ENCODE measurements around the gene U2AF1L4. TPM values are rescaled to one million over a fixed set of nuclear protein-coding genes. Genes with fewer than 3 reads are reported as not detected.
A peak's percentile ranks its signal among the peaks of the same experiment; 100 is the strongest.

The U2AF1L4 gene
- total RNA-seq, 2 experiments from 2014 or later: 31.9 to 33.1 TPM

GRCh38 chr19:35712567-35713505 lies 32.4 kb downstream of the U2AF1L4 start:
- peak; percentile 79 for DNase-seq
- H3K4me1 Mint-ChIP-seq: peaks cover 52% of the 10 kb centered on the region
- POLR2A ChIA-PET: interaction anchor here (1.2 to 6.6 kb wide), 11 partner anchors 11 to 188 kb away, joined by 3 to 75 read pairs (median 8); partner anchors contain the start of genes COX6B1, ETV2, HSPB6 and IGFLR1
- H3K36me3 Mint-ChIP-seq: peaks cover 11% of the 10 kb centered on the region
- H3K4me3 Mint-ChIP-seq: peak overlapping the region; percentile 97
- peak overlapping the region; percentile 95 for H3K27ac Mint-ChIP-seq
- no peaks in the 10 kb centered on the region for H3K9me3 Mint-ChIP-seq
- peak; percentile 20 for ATAC-seq (ENCODE audit: low read depth)
- no peaks in the 10 kb centered on the region for H3K27me3 Mint-ChIP-seq

DNA sequence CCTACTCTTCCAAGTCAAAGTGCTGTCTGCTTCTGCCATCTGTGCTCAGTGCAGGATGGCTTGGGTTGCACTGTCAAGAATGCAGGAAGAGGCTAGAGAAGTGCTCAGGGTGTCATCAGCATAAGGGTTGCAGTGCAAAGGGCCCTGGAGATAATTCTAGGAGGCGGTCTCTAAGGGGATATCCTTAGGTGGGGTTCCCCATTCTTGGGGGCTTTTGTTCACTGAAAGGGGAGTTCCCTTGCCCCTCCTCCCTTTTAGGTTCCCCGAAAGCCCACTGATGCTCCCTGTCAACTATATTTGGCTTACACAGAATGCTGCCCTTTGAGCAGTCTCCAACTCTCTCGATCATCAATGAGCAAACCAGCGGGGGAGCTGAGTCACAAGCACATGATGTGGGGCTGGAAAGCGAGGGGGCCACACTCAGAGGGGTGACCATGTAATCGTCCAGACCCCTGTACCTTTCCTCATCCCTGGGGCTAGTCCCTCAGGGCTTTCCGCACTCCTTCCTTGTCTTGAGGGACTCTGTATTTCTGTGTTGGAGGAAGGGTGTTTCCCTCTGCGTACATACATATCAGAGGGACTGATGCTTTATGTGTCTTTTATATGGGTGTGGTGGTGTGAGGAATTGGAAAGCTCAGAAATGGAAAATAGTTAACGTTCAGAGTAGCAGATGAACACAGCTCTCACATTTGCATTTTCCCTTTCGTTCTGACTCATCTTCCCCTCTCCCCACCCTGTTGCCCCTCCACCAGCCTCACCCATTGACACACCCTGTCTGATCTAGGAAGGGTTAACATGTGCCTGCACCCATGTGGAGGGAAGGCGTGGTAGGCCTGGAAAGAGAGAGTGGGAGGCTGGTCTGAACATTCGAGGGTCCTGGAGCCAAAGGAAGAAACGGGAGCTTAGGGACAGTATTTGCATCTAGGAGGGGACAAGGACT lies 34.2 kb downstream of the U2AF1L4 start:
- H3K4me1 Mint-ChIP-seq: peaks cover 47% of the 10 kb centered on the region

DNA sequence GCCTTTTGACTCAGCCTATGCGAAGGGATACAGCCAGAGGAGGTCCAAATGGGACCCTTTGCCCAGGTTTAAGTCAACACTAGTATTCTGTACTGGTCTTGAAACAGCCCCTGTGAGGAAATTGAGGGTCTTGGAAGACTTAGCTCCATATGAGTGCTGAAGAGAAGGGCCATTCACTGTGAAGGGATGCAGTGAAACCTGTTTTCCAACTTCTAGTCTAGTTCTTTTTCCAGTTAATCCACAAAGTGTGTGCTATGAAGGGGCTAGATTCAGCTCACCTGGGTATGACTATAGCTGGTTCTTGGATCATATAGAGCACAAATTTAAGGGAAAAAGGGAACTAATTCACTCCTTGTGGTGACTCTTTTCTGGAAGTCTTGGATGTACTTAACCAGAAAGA lies 36.8 kb downstream of the U2AF1L4 start:
- H3K4me3 Mint-ChIP-seq: no peak overlapping the region
- DNase-seq (no peak), ATAC-seq (ENCODE audit: low read depth) (no peak)
- H3K27ac Mint-ChIP-seq: no peak overlapping the region
- H3K9me3 Mint-ChIP-seq: no peaks in the 10 kb centered on the region
- peaks cover 4% of the 10 kb centered on the region for H3K36me3 Mint-ChIP-seq
- POLR2A ChIA-PET: interaction anchor here (0.9 to 1.2 kb wide), 2 partner anchors 11 to 64 kb away, joined by 3 to 4 read pairs; no protein-coding TSS in a partner anchor
- H3K4me1 Mint-ChIP-seq: peaks cover 26% of the 10 kb centered on the region
- H3K27me3 Mint-ChIP-seq: no peaks in the 10 kb centered on the region

More for the DNA sequence above, 34.2 kb downstream of the U2AF1L4 start:
- H3K36me3 Mint-ChIP-seq: peaks cover 9% of the 10 kb centered on the region
- ATAC-seq (ENCODE audit: low read depth): peak; percentile 32
- POLR2A ChIA-PET: interaction anchor here (0.9 to 6.6 kb wide), 10 partner anchors 9 to 190 kb away, joined by 3 to 75 read pairs (median 8); partner anchors contain the start of genes COX6B1, ETV2, HSPB6 and IGFLR1
- H3K27ac Mint-ChIP-seq: peak overlapping the region; percentile 97
- peak; percentile 61 for DNase-seq
- peak overlapping the region; percentile 74 for H3K4me3 Mint-ChIP-seq
- no peaks in the 10 kb centered on the region for H3K9me3 Mint-ChIP-seq
- no peaks in the 10 kb centered on the region for H3K27me3 Mint-ChIP-seq

DNA sequence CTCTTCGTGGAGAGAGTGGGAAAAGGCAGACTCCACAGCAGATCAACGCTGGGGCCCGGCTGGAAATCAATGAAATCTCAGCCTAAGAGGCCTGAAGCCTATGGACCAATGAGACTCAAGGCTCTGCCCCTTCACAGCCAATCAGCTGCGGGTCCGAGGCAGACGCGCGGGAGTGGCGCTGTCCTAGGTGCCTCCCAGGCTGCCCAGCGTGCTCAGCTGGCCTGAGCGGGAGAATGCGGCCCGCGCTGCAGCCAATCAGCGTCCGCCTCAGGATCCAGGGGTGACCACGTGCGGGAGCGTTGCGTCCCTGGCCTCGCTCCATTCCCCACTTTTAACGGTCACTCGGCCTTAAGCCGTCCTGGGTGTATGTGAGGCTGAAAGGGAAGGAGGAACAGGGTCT lies 41.0 kb downstream of the U2AF1L4 start, which contains the start of gene ZBTB32:
Gene ZBTB32, plus strand, starts transcription at position 341 of the 400 bp plus-strand sequence. CDS start 10,069 bp downstream, outside the sequence.
- Mint-ChIP-seq H3K27ac (no peak within 1 kb of the TSS), H3K27me3 (no peaks in the 10 kb centered on the region), H3K9me3 (no peaks in the 10 kb centered on the region), H3K4me3 (no peak within 1 kb of the TSS), H3K36me3 (peaks cover 6% of the 10 kb centered on the region), H3K4me1 (peaks cover 6% of the 10 kb centered on the region)
- POLR2A ChIA-PET: interaction anchor here (0.5 kb wide), 1 partner anchor 9 kb away, joined by 3 read pairs; no protein-coding TSS in a partner anchor
- DNase-seq (no peak), ATAC-seq (ENCODE audit: low read depth) (no peak)

GRCh38 chr19:35703343-35703742 lies 41.9 kb downstream of the U2AF1L4 start:
- DNase-seq (no peak), ATAC-seq (ENCODE audit: low read depth) (no peak)
- Mint-ChIP-seq H3K4me3 (no peak overlapping the region), H3K27ac (no peak overlapping the region), H3K27me3 (no peaks in the 10 kb centered on the region), H3K9me3 (no peaks in the 10 kb centered on the region), H3K4me1 (peaks cover 6% of the 10 kb centered on the region), H3K36me3 (peaks cover 3% of the 10 kb centered on the region)
- POLR2A ChIA-PET: interaction anchor here (1.5 to 3.5 kb wide), 6 partner anchors 10 to 60 kb away, joined by 5 to 75 read pairs (median 6); partner anchors contain the start of genes IGFLR1 and LIN37

DNA sequence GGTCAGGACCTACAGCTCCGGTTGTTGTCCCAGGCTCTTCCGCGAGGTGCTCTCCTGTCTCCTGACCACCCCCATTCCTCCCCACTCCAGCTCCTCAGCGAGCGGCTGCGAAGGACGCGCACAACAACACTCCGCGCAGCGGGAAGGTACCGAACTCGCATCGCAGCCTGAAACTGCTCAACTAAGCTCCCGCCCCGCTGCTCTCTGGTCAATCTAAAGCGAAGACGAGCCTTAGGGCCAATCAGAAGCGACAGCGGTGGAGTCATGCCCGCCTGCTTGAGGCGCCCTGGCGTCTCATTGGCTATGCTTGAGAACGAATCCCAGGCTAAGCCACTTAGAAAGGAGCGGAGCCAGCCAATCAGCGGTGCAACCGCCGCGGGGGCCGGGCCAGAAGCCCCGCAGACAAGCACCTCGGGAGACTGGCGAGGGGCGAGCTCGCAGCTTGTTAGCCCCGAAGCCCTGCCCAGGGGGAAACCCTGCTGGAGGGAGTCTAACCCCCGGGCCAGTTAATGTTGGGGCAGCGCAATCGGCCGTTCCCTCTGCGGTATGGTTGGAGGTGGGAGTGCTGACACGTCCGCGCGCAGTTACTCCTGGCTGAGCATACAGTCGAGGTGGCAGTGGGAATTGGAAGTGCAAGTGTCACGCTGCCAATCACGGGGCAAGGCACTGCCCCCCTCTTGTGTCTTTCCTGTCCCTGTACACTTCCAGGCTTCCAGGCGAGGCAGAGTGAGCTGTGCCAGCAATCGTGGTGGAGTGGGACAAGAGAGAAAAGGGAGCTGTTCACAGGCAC lies 42.8 kb downstream of the U2AF1L4 start:
- Mint-ChIP-seq H3K27me3 (no peaks in the 10 kb centered on the region), H3K4me3 (peak overlapping the region; percentile 98), H3K4me1 (peaks cover 7% of the 10 kb centered on the region), H3K36me3 (peaks cover 3% of the 10 kb centered on the region), H3K9me3 (no peaks in the 10 kb centered on the region), H3K27ac (peak overlapping the region; percentile 96)
- ATAC-seq (ENCODE audit: low read depth): peak; percentile 100
- DNase-seq: peak; percentile 90
- POLR2A ChIA-PET: interaction anchor here (1.0 to 3.5 kb wide), 12 partner anchors 10 to 228 kb away, joined by 3 to 75 read pairs (median 6); partner anchors contain the start of genes IGFLR1, LIN37 and U2AF1L4

GRCh38 chr19:35696835-35697234 lies 48.4 kb downstream of the U2AF1L4 start:
- ATAC-seq (ENCODE audit: low read depth): no peak
- H3K27ac Mint-ChIP-seq: no peak overlapping the region
- peaks cover 18% of the 10 kb centered on the region for H3K4me1 Mint-ChIP-seq
- POLR2A ChIA-PET: interaction anchor here (0.5 to 6.5 kb wide), 4 partner anchors 10 to 21 kb away, joined by 3 to 61 read pairs (median 3); partner anchors contain the start of gene KMT2B
- H3K9me3 Mint-ChIP-seq: no peaks in the 10 kb centered on the region
- H3K27me3 Mint-ChIP-seq: no peaks in the 10 kb centered on the region
- no peak overlapping the region for H3K4me3 Mint-ChIP-seq
- H3K36me3 Mint-ChIP-seq: no peaks in the 10 kb centered on the region
- DNase-seq: no peak

DNA sequence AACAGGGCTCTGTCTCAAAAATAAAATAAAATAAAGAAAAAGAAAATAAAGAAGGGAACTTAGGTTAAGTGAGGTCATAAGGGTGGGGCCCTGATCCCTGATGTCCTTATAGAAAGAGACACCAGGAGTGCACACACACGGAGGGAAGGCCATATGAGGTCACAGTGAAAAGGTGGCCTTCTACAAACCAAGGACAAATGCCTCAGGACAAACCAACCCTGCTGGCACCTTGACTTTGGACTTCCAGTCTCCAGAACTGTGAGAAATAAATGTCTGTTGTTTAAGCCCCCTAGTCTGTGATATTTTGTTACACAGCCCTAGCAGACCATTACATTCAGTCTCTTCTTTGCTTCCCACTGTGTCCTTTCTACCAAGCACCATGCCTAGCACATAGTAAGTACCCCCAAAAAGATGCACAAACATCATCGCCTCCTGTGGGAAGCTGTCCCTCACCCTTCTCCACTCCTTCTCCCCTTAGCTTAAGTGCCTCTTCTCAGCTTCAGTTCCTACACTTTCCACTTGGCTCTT lies 49.3 kb downstream of the U2AF1L4 start:
- Mint-ChIP-seq H3K27ac (no peak overlapping the region), H3K4me1 (peaks cover 18% of the 10 kb centered on the region), H3K9me3 (no peaks in the 10 kb centered on the region), H3K27me3 (no peaks in the 10 kb centered on the region), H3K36me3 (no peaks in the 10 kb centered on the region), H3K4me3 (no peak overlapping the region)
- POLR2A ChIA-PET: interaction anchor here (1.1 to 6.5 kb wide), 2 partner anchors 17 to 152 kb away, joined by 3 to 61 read pairs; no protein-coding TSS in a partner anchor
- ATAC-seq (ENCODE audit: low read depth) (no peak), DNase-seq (no peak)

- Mint-ChIP-seq H3K4me3 (no peak overlapping the region), H3K36me3 (no peaks in the 10 kb centered on the region), H3K27ac (peak overlapping the region; percentile 12), H3K4me1 (peaks cover 16% of the 10 kb centered on the region), H3K27me3 (peaks cover 2% of the 10 kb centered on the region), H3K9me3 (no peaks in the 10 kb centered on the region)
- DNase-seq: peak; percentile 86
- ATAC-seq (ENCODE audit: low read depth): peak; percentile 100
- POLR2A ChIA-PET: interaction anchor here (0.8 to 6.5 kb wide), 4 partner anchors 19 to 126 kb away, joined by 3 to 61 read pairs (median 7); no protein-coding TSS in a partner anchor
Measured at GRCh38 chr19:35693835-35694599, 51.2 kb downstream of the U2AF1L4 start.

GRCh38 chr19:35693422-35693821 lies 51.8 kb downstream of the U2AF1L4 start:
- H3K36me3 Mint-ChIP-seq: no peaks in the 10 kb centered on the region
- peaks cover 16% of the 10 kb centered on the region for H3K4me1 Mint-ChIP-seq
- H3K4me3 Mint-ChIP-seq: no peak overlapping the region
- H3K9me3 Mint-ChIP-seq: no peaks in the 10 kb centered on the region
- POLR2A ChIA-PET: interaction anchor here (1.2 kb wide), 1 partner anchor 18 kb away, joined by 3 read pairs; no protein-coding TSS in a partner anchor
- ATAC-seq (ENCODE audit: low read depth) (peak; percentile 13), DNase-seq (no peak)
- H3K27me3 Mint-ChIP-seq: peaks cover 2% of the 10 kb centered on the region
- no peak overlapping the region for H3K27ac Mint-ChIP-seq
